Measurements from ENCODE around the gene BLM.

BLM gene

DNA sequence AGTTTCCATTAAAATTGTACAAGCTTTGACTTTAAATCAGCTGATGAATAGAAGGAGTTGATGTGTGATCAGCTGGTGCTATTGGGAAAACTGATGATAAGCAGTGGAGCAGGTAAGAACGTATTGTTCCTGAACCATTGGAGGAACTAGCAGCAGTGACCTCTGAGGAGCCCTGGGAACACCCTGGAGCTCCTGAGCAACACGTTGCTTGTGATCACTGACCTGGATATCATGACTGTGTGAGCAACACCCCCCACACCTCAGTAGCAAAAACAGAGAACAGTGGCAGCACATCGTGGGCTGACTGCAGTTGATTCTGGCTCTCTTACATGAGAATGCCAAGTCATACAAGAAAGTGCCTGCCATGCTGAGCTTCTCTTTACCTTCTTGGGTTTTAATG, 72.9 kb downstream of the BLM start:
- no peak for DNase-seq (ENCODE audit: low spot score)

DNA sequence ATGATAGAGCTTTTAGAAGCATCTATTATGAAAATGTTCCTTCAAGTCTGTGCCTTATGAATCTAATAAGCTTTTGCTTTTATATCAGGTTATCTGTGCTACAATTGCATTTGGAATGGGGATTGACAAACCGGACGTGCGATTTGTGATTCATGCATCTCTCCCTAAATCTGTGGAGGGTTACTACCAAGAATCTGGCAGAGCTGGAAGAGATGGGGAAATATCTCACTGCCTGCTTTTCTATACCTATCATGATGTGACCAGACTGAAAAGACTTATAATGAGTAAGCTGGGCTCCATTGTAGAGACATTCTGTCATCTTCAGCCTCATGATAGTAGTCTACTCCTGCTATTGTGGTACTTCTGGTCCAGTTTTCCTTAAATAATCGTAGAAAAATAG, 73.4 kb downstream of the BLM start:
- DNase-seq (ENCODE audit: low spot score): no peak

DNA sequence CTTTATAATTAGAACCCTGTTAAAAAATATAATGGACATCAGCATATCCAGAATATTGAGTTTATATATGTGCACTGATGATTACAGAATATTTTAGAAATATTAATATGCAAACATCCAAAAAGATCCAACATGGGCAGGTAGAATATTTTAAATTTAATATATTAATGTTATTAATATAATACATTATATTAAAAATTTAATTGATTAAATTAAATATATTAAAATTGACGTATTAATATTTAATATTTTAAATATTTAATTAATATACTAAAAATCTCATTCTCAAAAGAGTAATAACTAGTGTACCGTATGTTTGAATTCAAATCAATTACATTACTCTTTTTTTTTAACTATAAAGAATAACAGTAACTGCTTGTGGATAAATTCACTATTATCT, 77.4 kb downstream of the BLM start:
- no peak for DNase-seq (ENCODE audit: low spot score)

DNA sequence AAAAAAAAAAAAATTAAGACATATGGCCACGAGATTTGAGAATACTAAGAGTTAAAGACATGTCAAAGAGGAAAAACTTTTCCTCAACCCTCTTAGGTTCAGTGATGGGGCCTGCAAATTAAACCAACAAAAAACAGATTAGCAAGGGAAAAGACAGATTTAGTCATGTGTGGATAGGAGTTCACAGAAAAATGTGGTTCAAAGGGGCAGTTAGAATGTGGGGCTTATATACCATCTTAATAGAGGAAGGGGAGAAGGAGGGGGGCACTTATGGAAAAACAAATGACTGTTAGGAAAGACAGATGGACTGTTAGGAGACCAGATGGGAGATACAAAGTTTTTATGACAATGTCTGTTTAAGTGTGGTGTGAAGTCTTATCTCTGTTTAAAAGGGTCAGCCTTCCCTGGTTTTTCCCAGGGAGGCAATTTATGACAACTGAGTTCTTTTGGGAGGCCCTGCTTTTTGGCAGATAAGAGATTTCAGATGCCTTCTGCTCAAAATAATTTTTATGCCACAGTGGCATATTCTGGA, 82.6 kb downstream of the BLM start:
- DNase-seq (ENCODE audit: low spot score): no peak

DNA sequence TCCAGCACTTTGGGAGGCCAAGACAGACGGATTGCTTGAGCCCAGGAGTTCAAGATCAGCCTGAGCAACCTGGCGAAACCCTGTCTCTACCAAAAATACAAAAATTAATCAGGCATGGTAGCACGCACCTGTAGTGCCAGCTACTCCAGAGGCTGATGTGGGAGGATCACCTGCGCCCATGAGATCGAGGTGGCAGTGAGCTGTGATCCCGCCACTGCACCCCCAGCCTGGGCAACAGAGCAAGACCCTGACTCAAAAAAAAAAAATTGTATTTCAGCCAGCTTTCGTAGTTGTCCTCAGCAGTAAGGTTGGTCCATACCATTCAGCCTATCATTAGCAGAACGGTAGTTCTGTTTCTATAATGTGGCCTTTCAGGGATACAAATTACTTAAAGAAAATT, 84.7 kb downstream of the BLM start:
- DNase-seq (ENCODE audit: low spot score): no peak

DNA sequence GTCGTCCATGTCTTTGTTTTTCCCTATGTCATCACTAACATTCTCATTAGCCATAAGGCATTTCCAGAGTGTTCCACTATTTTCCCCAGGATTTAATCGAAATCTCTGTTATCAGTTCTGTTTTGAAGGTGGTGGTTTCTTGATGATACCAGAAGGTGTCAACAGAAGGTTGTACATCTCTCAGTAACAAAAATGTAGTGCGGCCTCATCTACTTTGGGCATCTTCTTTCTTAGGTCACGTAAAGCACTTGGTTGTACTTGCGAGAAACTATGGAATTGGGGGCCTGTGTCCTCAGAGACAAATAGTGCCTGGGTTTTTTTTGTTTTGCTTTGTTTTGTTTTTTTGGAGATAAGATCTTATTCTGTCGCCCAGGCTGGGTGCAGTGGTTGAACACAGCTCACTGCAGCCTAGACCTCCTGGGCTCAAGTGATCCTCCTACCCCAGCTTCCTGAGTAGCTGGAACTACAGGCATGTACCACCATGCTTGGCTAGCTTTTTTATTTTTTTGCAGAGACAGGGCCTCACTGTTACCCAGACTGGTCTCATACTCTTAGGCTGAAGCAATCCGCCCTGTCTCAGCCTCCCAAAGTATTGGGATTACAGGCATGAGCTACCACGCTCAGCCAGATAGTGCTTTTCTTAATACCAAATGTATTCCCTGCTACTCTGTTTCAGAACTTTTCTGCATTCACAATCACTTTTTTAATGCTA, 90.1 kb downstream of the BLM start:
- no peak for DNase-seq (ENCODE audit: low spot score)

DNA sequence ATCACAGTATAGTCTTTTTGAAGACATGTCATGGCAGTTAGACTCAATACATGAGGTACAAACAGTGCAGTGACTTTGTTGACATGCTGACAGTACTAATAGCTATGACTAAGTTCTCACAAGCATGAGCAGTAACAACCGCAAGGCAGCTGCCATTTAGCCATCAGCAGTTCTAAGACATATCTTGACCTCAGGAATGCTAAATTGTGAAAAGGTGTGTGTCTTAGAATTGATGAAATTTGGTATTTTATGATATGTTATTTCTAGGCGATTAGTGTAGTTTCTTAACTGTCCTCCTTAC, 90.6 kb downstream of the BLM start:
- no peak for DNase-seq (ENCODE audit: low spot score)

DNA sequence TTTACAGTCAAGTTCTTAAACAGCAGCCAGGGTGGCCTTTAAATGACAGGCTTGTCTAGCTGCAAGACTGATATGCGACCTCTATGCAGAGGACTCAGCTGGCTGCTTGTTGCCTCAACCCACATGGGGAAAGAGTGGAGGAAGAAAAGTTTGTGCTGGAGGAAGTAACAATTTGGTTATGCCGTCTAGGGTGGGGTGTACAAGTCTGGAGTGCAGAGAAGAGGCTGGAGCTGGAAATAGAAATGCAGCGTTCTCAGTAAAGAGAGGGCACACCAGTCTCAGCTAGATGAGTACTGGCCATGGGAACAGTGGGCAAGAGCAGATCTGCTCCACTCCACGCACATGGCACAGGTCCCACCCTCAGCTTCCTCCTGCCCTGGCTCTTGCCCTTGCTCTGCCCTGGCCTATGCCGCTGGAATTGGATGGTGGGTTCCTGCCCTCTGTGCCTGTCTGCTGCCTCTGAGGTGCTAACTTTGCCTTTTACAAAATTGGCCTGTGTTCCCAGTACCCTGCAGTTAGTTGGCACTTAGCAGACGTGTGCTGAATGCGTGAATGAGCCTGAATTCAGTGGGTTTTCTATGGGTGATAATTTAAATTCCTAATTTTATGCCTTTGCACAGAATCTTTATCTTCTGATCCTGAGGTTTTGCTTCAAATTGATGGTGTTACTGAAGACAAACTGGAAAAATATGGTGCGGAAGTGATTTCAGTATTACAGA, 91.5 kb downstream of the BLM start:
- DNase-seq (ENCODE audit: low spot score): no peak

DNA sequence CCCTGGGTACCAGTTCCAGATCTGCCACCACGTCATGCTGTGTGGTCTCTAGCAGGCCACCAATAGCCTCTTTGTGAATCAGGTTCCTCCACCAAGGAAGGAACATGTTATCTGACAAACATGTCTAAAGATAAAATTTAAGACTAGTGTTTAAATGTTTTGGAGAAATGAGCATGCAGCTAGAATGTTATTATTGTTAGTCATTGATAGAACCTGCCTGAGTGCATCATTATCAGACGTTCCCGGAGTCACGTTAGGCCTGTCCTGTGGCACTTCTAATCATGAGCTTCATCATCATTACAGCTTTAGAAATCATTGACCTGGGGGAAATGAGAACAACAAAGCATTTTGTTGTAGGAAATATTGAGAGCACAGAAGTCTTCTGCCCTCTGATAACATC, 92.4 kb downstream of the BLM start:
- DNase-seq (ENCODE audit: low spot score): no peak

DNA sequence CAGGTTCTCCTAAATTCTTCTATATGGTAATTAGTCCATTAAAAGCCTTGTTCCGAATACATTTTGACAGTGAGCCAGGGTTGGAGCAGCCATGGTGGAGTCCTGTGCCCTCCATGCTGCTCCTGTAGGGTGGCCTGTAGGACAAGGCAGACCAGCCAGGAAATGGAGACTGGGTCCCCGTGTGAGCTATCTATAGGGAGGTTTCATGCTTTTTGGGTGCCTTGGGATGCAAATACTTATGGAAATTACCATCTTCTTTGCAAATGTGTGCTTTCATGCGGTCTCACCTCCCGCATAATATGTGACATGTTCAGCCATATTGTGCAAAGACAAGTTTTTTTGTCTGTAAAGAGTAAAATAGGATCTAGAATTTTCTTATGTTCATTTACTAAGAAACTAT, 93.2 kb downstream of the BLM start:
- DNase-seq (ENCODE audit: low spot score): no peak

DNA sequence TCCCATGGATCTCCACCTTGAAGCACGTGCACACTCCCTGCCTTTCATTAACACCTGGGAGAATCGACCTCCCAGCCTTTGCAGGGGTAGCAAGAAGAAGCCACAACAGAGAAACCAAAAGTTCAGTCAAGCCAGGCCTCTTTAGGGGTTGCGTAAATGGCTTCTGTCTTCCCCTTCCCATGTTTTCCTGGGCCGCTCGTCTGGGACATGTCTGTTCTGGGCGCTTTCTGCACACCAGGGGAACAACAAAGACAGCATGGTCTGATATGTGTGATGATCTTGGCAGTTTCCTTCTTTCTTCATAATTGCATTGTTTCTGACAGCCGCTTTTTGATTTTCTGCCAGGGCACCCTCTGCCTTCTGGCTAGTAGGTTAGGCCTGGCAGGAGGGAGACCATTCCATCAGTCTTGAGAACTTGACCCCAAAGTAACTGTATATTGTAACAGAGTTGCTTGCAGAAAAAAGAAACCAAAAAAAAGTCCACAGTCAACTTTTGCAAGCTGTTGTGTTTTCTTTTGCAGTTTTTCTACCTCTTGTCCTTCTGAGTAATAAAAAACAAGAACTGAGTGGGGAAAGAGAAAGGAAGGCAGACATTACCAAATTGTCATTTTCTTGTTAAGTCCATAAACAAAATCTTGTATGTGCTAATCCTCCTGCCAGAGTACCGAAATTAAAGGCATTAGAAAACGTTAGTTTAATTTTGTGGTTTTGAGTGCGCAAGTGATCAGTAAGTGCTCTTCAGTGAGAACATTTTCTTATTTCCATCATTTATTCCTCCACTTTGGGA, 95.2 kb downstream of the BLM start:
- no peak for DNase-seq (ENCODE audit: low spot score)

DNA sequence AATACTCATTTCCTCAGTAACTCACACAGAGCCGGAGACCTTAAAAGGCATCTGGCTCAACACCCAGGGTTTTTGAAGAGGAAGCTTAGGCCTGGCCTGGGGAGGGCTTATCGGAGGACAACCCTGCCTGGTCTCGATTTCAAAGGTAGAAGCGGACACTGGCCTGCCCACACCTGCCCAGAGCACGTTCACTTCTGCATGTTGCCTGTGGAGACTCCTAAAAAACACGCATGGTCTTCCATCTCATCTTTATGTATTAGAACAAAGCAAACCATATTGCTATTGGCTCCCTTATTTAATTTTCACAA, 95.8 kb downstream of the BLM start:
- no peak for DNase-seq (ENCODE audit: low spot score)

DNA sequence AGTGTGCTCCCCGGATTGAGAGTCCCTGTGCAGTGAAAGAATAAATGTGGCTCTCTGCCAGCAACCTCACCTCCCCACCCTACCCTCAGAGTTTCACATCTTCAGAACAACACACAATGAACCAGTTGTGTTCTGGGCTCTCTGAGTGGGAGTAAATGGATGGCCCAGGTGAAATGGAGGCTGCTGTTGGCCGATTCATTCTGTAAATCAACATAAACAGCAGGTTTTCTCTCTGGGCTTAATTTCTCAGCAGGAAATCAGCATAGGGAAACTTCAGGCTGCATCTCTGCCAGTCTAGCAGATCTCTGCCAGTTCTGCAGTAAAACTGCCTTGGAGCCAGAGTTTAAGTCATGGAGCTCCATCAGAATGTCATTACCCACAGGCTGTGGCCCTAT, 96.6 kb downstream of the BLM start:
- no peak for DNase-seq (ENCODE audit: low spot score)

DNA sequence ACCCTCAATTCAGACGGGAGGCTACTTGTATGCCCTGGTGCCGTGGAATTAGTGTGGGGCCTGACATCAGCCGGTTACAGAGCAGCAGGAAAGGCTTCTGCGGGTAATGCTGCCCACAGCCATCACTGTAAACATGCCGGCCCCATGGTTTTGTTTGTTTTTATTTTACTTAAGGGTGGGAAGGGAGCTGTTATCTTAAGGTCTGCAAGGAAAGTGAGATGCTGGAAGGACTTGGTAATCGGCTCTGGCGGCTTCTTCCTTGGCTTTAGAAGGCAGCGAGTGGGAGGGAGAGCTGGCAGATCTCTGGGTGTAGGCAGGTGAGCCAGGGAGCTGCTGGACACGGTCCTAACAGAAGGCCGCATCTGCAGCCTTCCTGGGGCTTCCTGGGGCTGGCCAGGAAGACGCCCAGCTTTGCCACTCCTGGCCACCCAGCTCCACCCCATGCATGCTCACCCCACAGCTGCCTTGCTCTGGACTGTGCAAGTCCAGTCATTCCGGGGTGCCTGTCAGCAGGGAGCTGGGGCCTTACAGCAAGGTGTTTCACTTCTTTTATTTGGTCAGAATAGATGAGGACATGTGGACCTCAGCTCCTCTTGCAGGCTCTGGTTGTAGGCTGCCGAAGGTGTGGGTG, 97.2 kb downstream of the BLM start:
- no peak for DNase-seq (ENCODE audit: low spot score)

DNA sequence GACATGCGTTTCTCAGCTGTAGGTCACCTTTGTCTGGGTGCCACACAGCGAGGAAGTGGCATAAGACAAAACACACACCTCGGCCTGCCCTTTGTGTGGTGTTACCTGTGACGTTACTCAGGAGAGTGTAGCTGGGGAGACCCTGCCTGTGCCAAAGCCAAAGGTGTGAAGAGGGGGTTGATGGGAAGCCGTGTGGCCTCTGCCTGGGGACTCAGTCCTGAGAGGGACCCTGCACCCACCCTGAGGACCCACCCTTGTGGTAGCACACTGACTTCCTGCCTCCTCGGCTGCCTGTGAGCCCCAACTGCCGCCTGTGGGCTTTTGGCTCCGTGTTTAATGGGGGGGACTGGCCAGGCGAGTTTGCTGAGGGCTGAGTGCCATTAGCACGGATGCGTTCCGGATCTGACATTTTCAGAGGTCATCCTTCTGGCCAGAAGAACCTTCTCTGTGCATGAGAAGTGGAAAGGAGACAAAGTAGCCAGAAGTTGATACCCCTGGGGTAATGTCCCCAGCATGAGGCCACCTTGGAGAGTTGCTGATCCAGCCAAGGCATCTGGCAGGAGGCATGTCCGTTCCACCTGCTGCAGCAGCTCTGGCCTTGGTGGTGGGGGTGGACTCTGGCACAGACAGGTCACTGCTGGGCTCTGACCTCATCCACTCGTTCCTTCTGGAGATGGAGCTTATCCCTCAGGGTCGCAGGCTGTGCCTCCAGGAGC, 99.4 kb downstream of the BLM start:
- DNase-seq (ENCODE audit: low spot score): no peak

DNA sequence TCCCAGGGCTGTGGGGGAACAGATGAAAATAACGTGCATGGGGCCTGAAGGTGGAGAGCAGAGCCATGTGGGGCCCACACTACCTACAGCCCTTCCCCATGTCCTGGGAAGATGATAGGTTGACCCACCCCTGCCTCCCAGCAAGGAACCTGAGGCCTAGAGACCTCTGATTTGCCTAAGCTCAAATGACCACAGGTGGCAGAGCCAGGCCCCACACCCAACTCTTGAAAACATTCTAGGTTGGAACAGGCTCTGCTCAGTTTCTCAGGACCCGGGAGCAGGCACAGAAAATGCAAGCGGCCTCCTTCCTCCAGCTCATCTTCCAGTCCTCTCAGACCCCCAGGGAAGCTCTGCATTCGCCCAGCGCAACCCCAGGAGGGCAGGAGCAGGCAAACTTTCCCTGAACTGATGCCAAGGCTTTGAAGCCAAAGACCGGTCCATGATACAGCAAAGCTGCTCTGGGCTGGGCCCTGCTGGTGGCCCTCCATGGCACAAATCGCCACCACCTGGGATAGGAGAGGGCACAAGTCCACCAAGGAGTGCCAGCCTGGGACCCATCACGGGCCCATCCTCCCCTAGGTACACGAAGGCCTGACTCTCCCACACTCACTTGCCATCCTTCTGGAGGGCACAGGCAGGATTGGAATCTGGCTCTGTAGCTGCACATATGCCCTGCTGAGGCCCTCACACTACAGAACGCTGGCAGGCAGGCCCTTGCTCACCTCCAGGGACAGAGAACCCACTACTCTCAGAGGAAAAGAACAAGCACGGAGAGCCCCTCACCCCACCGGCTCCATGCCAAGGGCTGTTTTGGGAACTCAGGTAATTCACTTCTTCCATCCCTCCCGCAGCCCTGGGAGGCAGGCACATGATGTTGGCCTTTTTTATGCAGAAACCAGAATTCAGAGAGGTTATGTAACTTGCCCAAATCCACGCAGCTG, 100.2 kb downstream of the BLM start:
- DNase-seq (ENCODE audit: low spot score): no peak

DNA sequence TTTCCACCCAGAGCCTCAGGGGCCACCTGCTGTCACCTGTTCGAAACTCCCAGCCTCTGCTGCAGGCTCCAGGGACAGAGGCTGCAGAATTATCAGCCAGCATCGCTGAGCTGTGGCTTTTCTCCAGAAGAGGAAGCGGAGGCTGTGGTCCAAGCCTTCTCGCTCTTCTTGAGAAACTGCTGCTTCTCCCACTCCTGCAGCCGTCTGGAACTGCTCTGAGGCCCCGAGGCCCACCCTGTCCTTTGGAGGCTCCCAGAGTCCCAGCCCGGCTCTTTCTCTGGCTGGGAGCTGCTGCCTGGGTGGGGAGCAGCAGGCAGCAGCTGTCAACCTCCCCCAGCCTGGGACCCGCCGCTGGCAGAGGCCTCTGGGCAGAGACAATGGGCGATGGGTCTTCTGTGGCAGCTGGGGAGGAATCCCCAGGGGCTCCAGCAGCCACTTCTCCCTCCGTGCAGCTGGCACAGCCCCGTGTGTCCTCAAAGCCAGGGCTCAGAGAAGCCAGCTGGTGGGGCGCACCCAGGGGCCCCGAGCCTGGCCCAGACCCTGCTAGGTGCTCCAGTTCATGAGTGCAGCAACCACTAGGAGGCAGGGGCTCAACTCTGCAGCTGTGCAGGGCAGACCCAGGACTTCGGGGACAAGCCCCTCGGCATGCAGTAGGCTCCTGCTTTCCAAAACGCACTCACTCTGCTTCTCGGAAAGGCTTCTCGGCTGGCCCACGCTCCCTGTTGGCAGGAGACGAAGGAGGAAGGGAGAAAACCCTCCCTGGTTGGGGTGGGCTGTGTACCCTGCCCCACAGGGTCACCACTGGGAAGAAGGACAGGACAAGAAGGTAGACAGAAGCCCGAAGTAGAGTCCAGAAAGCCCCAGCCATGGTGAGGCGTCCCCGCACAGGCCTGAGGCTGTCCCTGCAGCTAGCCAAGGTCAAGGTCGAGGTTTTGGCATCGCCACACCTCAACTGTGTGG, 101.4 kb downstream of the BLM start:
- DNase-seq (ENCODE audit: low spot score): no peak

DNA sequence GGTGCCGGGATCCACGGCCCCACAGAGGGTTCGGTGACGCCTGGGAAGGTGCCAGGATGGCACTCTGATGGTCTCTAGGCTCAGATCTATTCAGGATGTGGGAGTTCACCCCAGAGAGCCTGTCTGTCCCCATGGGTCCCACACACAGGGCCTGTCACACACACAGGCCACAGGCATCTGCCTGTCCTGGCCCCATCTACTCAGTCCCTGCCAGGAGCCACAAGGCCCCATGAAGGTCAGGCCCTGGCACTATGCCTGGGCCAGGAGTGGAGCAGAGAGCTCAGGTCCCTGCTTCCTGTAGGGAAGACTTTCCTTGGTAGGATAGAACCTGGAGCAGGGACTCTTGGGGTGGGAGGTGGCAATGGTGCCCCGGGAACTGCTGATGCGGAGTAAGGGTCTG, 102.2 kb downstream of the BLM start:
- DNase-seq (ENCODE audit: low spot score): no peak

DNA sequence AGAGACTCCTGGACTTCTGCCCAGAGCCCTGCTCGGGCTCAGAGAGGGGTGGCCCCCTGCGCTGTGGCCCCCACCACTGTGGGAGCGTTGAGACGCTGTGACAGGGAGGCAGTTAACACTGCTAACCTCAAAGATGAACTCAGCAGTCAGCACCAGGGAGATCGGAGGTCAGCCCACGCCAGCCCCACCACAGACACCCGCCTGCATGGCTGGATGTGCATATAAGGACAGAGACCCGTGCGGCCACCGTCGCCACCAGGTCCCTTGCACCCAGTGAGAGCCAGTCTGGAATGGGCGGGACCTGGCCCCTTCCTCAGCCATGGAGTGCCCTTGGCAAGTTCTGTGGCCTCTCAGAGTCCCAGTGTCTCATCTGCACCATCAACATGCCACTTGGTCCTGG, 102.7 kb downstream of the BLM start:
- no peak for DNase-seq (ENCODE audit: low spot score)

DNA sequence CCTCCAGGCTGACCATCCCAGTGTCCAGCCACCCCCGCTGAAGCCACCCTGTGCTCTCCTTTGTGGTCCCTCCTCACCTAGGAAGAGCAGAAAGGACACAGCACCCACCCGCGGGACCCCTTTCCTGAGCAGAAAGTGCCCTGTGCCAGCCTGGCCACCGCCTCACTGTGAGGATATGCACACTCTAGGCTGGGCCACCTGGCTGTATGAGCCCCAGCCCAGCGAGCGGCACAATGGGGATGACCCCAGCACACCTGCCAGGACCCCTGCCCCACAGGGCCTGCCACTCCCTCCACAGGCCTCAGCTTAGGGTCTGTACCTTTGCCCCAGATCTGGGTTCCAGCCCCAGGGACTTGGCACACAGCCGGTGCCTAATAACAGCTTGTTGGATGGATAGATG, 103.3 kb downstream of the BLM start:
- DNase-seq (ENCODE audit: low spot score): no peak

All from hematopoietic multipotent progenitor cell treated with erythropoietin and hydrocortisone succinate and interleukin-3 and kit ligand, for 15 days (in vitro differentiated cells).